Psoas muscle (tissue), 8 donors: Measurements from ENCODE around the gene DNAH8. TPM values are rescaled to one million over a fixed set of nuclear protein-coding genes. Genes with fewer than 3 reads are reported as not detected.
"Not testable (repeated sequence)": the region's sequence is repeated elsewhere in the genome, so short reads cannot be mapped to it uniquely, and the experiment has no call there.

Source experiments
- ATAC-seq, 4 donors: fragments of 200-7000 bp; cut with Tn5 transposase; one replicate each; pipeline ENCODE4 v1.9.1; 2020; ENCODE audit warnings: moderate library complexity in 3 of 4, mild to moderate bottlenecking in 2 of 4
- DNase-seq, 2 donors: peaks; one replicate each; pipeline ENCODE4 v3.0.0-alpha.2; 2020
- H3K27ac ChIP-seq: fragments of 200-600 bp; one replicate; pipeline ENCODE4 v1.8.0; 2022
- H3K27me3 ChIP-seq, 3 donors: fragments of 200-600 bp in 1 of 3; one replicate each; pipeline versions ENCODE4 v1.6.1 to v1.8.0; 2013 to 2022; ENCODE audit warnings: low read length in 2 of 3, mild to moderate bottlenecking in 2 of 3, moderate library complexity in 1 of 3; ENCODE audit not compliant: insufficient read depth in 3 of 3
- H3K36me3 ChIP-seq, 2 donors: fragments of 200-600 bp in 1 of 2; one replicate each; pipeline versions ENCODE4 v1.6.1 to v1.8.0; 2013 to 2022; ENCODE audit warnings: low read depth in 1 of 2, mild to moderate bottlenecking in 1 of 2, moderate library complexity in 1 of 2; ENCODE audit not compliant: insufficient read depth in 1 of 2
- H3K4me1 ChIP-seq: fragments of 200-600 bp; one replicate; pipeline ENCODE4 v1.8.0; 2022
- H3K4me3 ChIP-seq: fragments of 200-600 bp; one replicate; pipeline ENCODE4 v1.8.0; 2022; ENCODE audit warnings: mild to moderate bottlenecking
- H3K9me3 ChIP-seq: fragments of 200-600 bp; one replicate; pipeline ENCODE4 v1.8.0; 2022
- WGBS, 3 donors: extraction: QIAGEN DNeasy Blood & Tissue Kit; methylation state at CpG; one replicate each; pipeline versions ENCODE4 v1.1.6 to v1.1.7; 2013; 5-methylcytosine and 5-hydroxymethylcytosine counted together
- intact Hi-C, 2 donors: fragments of 100-400 bp; cut with DNase I; formaldehyde crosslinking; loops; one replicate each; pipeline versions ENCODE4 v1.11.0 to v1.14.2; 2022
- polyA plus RNA-seq, 3 donors: library from polyadenylated mRNA; stranded (reverse); fragments of 200-250 nt; gene quantifications; one replicate each; pipeline ENCODE4 v1.2.3, GENCODE V29; 2013
- total RNA-seq, 4 donors: library from RNA; stranded (reverse); fragmentation: NEBNext Ultra II Directional in 2 of 4; extraction: Animal tissue kit (Norgen Biotek cat#: 25700) in 2 of 4; gene quantifications; one replicate each; pipeline versions ENCODE4 v1.2.1 to v1.2.4, GENCODE V29; 2021 to 2023
- TF ChIP-seq, protein P1 (sequence below): fragments of 200-600 bp; IDR thresholded peaks from one replicate; pipeline ENCODE4 v1.8.0; 2022; ENCODE audit warnings: antibody characterized with exemption
- donor health status: healthy with polysubstance abuse.
- donor health status: DM: no; HTN: no; CAD: no; lungs with moderate emphysema.
- donor health status: Bipolar disorder and iron deficiency.
- donor health status: healthy.
- donor health status: DM: yes; HTN: yes; CAD: no.
- donor health status: DM: no; HTN: no; CAD: no.
- donor health status: DM: no; HTN: no; CAD: no.
- donor health status: DM: yes; HTN: yes; CAD: no.

DNAH8 gene
- total and polyA plus RNA-seq, 7 donors: 0.02 TPM; not detected in 6

GRCh38 chr6:38697846-38698245, 17.3 kb upstream of the DNAH8 start:
- TF ChIP-seq, protein P1, sequence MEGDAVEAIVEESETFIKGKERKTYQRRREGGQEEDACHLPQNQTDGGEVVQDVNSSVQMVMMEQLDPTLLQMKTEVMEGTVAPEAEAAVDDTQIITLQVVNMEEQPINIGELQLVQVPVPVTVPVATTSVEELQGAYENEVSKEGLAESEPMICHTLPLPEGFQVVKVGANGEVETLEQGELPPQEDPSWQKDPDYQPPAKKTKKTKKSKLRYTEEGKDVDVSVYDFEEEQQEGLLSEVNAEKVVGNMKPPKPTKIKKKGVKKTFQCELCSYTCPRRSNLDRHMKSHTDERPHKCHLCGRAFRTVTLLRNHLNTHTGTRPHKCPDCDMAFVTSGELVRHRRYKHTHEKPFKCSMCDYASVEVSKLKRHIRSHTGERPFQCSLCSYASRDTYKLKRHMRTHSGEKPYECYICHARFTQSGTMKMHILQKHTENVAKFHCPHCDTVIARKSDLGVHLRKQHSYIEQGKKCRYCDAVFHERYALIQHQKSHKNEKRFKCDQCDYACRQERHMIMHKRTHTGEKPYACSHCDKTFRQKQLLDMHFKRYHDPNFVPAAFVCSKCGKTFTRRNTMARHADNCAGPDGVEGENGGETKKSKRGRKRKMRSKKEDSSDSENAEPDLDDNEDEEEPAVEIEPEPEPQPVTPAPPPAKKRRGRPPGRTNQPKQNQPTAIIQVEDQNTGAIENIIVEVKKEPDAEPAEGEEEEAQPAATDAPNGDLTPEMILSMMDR: no peak
- ATAC-seq: no peak
- Histone ChIP-seq H3K4me1 (peaks cover 2% of the 10 kb centered on the region), H3K4me3 (no peak overlapping the region), H3K36me3 (no peaks in the 10 kb centered on the region), H3K27me3 (no peaks in the 10 kb centered on the region), H3K9me3 (peaks cover 5% of the 10 kb centered on the region), H3K27ac (no peak overlapping the region)
- intact Hi-C loops: no loop called here
- WGBS, 3 donors: 91 to 96% (median 94%) methylated on average over 3 of the region's 3 CpGs
- no peak for DNase-seq

DNA sequence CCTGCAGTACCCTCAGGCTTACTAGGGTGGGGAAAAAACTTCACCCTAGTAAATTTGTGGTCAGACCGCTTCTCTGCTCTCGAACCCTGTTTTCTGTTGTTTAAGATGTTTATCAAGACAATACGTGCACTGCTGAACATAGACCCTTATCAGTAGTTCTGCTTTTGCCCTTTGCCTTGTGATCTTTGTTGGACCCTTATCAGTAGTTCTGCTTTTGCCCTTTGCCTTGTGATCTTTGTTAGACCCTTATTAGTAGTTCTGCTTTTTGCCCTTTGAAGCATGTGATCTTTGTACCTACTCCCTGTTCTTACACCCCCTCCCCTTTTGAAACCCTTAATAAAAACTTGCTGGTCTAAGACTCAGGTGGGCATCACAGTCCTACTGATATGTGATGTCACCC, 15.4 kb upstream of the DNAH8 start:
- H3K27ac ChIP-seq, DNase-seq, H3K4me1 ChIP-seq, H3K36me3 ChIP-seq, H3K4me3 ChIP-seq, ATAC-seq, H3K9me3 ChIP-seq, intact Hi-C loops, H3K27me3 ChIP-seq: not testable (repeated sequence)
- 81 to 97% (median 94%) methylated on average over 3 of the region's 3 CpGs for WGBS, 3 donors

DNA sequence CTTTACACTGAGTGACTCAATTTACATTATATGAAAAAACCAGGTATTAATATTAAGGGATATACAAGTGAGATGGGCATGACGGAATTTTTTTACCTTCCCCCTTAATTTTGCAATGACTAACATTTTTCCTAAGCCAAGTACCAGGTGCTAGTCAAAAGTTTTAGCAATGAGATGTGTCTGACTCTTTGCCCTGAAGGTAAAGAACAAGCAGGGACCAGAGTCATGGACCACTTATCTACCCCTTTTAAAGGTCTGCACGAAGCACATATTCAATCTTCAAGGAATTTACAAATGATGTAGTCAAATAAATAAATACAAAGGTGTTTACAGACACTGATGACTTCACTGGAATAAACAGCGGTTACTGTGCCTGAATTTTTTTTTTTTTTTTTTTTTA, 13.6 kb upstream of the DNAH8 start:
- TF ChIP-seq, protein P1: no peak
- ATAC-seq: no peak
- no peak overlapping the region for H3K27ac ChIP-seq
- H3K36me3 ChIP-seq: no peaks in the 10 kb centered on the region
- intact Hi-C loops: no loop called here
- peaks cover 0 to 3% (median 0%) of the 10 kb centered on the region in 3 donors for H3K27me3 ChIP-seq
- WGBS, 3 donors: 82 to 96% (median 83%) methylated on average over 3 of the region's 3 CpGs
- H3K9me3 ChIP-seq: peaks cover 5% of the 10 kb centered on the region
- peaks cover 2% of the 10 kb centered on the region for H3K4me1 ChIP-seq
- no peak overlapping the region for H3K4me3 ChIP-seq
- DNase-seq: no peak

DNA sequence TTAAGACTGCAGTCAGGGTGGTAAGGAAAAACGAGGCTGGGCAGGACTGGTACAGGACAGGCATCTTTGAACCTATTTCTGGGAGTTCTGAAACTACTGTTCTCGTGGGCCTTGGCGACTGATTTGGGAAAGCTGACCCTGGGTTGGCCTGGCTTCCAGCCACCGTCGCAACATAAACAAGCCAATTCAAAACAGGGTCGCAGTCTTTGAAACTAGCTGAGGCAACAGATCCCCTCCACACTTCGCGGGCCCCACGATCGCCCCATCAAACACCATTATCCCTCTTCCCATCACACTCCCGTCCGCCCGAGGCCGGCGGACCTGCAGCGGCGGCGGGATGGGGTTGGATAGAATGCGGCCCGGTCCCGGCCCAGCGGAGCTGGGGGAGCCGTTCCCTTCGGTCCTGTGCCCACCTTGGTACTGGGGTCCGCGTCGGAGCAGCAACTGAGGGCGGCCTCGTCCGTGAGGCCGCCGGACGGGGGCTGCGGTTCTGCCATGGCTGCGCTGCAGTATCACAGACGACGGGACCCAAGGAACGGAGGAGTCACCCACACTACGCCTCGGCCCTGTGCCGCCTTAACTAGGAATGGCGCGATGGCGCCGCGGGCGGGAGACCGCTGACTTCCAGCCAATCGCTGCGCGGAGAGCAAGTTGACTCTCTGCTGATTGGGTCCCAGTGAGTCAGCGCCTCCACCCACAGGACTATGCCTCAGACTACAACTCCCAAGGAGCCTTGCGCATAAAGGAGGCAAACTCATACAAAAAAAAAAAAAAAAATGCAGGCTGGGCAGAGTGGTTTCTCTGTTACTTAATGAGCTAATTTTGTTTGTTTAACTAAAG, 12.3 kb upstream of the DNAH8 start, which contains the start of gene GLO1:
Gene GLO1, minus strand, starts transcription at position 588 of the 840 bp plus-strand sequence. Its CDS starts 91 bp downstream, at position 497.
- peak; percentile 97 to 98 for DNase-seq
- peaks cover 0 to 3% (median 0%) of the 10 kb centered on the region in 3 donors for H3K27me3 ChIP-seq
- H3K4me3 ChIP-seq: peak within 1 kb of the TSS; percentile 83
- H3K27ac ChIP-seq: peak within 1 kb of the TSS; percentile 88
- peaks cover 5% of the 10 kb centered on the region for H3K9me3 ChIP-seq
- intact Hi-C loops: no loop called here
- 0% methylated on average over 46 to 53 of the region's 53 CpGs for WGBS, 3 donors
- H3K4me1 ChIP-seq: peaks cover 2% of the 10 kb centered on the region
- ATAC-seq: peak; percentile 100
- TF ChIP-seq, protein P1: no peak
- no peaks in the 10 kb centered on the region for H3K36me3 ChIP-seq

DNA sequence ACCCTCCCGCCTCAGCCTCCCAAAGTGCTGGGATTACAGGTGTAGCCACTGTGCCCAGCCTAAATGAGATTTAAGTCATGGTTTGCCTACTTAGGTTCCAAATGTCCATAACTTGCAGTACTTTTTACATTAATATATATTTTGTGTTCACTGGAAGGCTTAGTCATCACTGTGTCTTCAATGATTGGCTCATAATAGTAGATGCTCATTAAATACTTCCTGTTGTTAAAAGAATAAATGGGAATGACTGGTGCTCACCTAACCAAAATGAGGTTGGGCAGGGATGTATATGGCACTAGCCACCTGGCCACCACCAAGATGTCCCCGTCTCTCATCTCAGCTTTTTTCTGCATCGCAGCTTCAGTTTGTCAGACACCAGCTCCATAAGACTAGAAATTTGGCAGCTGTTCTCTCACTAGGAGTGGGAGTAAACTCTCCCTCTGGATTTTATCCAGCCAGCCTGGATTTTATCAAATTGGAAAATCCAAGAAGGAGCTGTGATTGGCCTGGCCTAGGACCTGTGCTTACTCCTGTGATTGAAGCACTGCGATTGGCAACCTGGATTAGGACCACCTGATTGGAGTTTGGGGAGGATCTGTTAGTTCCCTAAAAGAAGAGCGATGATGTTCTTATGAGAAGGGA, 11.0 kb upstream of the DNAH8 start:
- Histone ChIP-seq H3K27ac (no peak overlapping the region), H3K27me3 (peaks cover 0 to 3% (median 0%) of the 10 kb centered on the region in 3 donors), H3K9me3 (peaks cover 5% of the 10 kb centered on the region), H3K36me3 (no peaks in the 10 kb centered on the region), H3K4me1 (no peaks in the 10 kb centered on the region), H3K4me3 (no peak overlapping the region)
- ATAC-seq (no peak), DNase-seq (no peak)
- TF ChIP-seq, protein P1: no peak
- 87 to 93% (median 88%) methylated on average over 5 of the region's 5 CpGs for WGBS, 3 donors
- intact Hi-C loops: no loop called here
